Panc1 (cell line): ENCODE measurements around the gene FAM107A. TPM values are rescaled to one million over a fixed set of nuclear protein-coding genes. Genes with fewer than 3 reads are reported as not detected.

Experiments used
- ATAC-seq: fragments of 200-7000 bp; cut with Tn5 transposase; 2 replicates; pipeline ENCODE4 v1.9.1; 2020; ENCODE audit warnings: mild to moderate bottlenecking, moderate library complexity
- BruUV-seq: library from RNA; stranded (reverse); fragments of 400-500 nt; replicated peaks from 2 replicates; lab custom pipeline; 2021; lab: Mats Ljungman, UMichigan
- CTCF ChIA-PET: fragments of 300-600 bp; sonication (Branson Sonifier 250); formaldehyde crosslinking; loops from one replicate; lab custom pipeline; 2022; ENCODE audit warnings: antibody characterized with exemption; lab: Charles Lee
- POLR2A ChIA-PET: fragments of 300-600 bp; sonication (Branson Sonifier 250); formaldehyde crosslinking; loops from one replicate; lab custom pipeline; 2022; ENCODE audit warnings: antibody characterized with exemption; lab: Charles Lee
- DNase-seq: peaks from one replicate; pipeline ENCODE4 v3.0.0-alpha.2; 2010; ENCODE audit warnings: low read depth, low spot score
- H3K27ac ChIP-seq: 2 replicates; pipeline ENCODE4 v1.5.1; 2011; ENCODE audit warnings: mild to moderate bottlenecking, low read length, inconsistent platforms
- H3K27me3 ChIP-seq: fragments of 200-500 bp; sonication (Bioruptor generic); 2 replicates; pipeline ENCODE4 v1.6.0; 2014; ENCODE audit warnings: low read length, inconsistent platforms; ENCODE audit not compliant: control insufficient read depth, insufficient read depth
- H3K36me3 ChIP-seq: fragments of 200-500 bp; sonication (Bioruptor generic); 2 replicates; pipeline ENCODE4 v1.5.1; 2014; ENCODE audit warnings: inconsistent platforms, mild to moderate bottlenecking, low read length, moderate library complexity; ENCODE audit not compliant: control insufficient read depth, insufficient read depth
- H3K4me1 ChIP-seq: 2 replicates; pipeline ENCODE4 v1.5.1; 2011; ENCODE audit warnings: inconsistent platforms, mild to moderate bottlenecking, low read length, moderate library complexity; ENCODE audit not compliant: control insufficient read depth, insufficient read depth
- H3K4me3 ChIP-seq, 2 experiments: 2 replicates each; pipeline ENCODE4 v1.5.1; 2011 to 2012; ENCODE audit warnings: low read depth in 2 of 2, low read length in 2 of 2, mild to moderate bottlenecking in 2 of 2, inconsistent platforms in 1 of 2, moderate library complexity in 1 of 2
- H3K9me3 ChIP-seq: fragments of 200-500 bp; sonication (Bioruptor generic); 2 replicates; pipeline ENCODE4 v1.5.1; 2014; ENCODE audit warnings: low read depth, mild to moderate bottlenecking, inconsistent platforms, low read length, moderate library complexity; ENCODE audit not compliant: control insufficient read depth, insufficient read depth
- POLR2AphosphoS5 ChIP-seq: IDR thresholded peaks from 2 replicates; pipeline ENCODE4 v1.6.1; 2012; ENCODE audit warnings: mild to moderate bottlenecking, low read depth, low read length, moderate library complexity
- SIN3A ChIP-seq: IDR thresholded peaks from 2 replicates; pipeline ENCODE4 v1.6.1; 2012; ENCODE audit warnings: low read depth, mild to moderate bottlenecking, low read length, moderate library complexity, borderline replicate concordance; ENCODE audit not compliant: insufficient read depth
- TCF7L2 ChIP-seq: IDR thresholded peaks from 2 replicates; pipeline ENCODE4 v1.6.1; 2011; ENCODE audit warnings: mild to moderate bottlenecking, low read depth, low read length, inconsistent platforms
- in situ Hi-C: cut with HindIII; loops from 2 replicates; pipeline ENCODE4 v1.10.0; 2016; ENCODE audit warnings: low sequenced_read_pairs, low pct_unique_long_range_greater_than_20kb
- intact Hi-C: fragments of 100-400 bp; cut with micrococcal nuclease; formaldehyde crosslinking; loops from one replicate; pipeline ENCODE4 v1.10.0; 2022; ENCODE audit not compliant: unreplicated experiment
- total RNA-seq: library from RNA; stranded (reverse); gene quantifications from one replicate; pipeline ENCODE4 v1.2.1, GENCODE V29; 2021; ENCODE audit not compliant: unreplicated experiment
- TF ChIP-seq, protein P1 (sequence below): fragments of 450-650 bp; IDR thresholded peaks from 2 replicates; pipeline ENCODE4 v1.5.1; 2017; ENCODE audit warnings: mild to moderate bottlenecking
- TF ChIP-seq, protein P2 (sequence below), 2 experiments: IDR thresholded peaks; 2 replicates each; pipeline ENCODE4 v1.6.1; 2011 to 2012; ENCODE audit warnings: low read depth in 2 of 2, control low read depth in 1 of 2, low read length in 1 of 2, mild to moderate bottlenecking in 1 of 2, moderate library complexity in 1 of 2; ENCODE audit not compliant: insufficient read depth in 1 of 2

FAM107A gene
- total RNA-seq, 1 experiment from 2014 or later, result 0.08 TPM

GRCh38 chr3:58603606-58604005 lies 26.4 kb upstream of the FAM107A start:
- no TSS peak for BruUV-seq
- CTCF ChIA-PET, result interaction anchor here (0.6 kb wide), 1 partner anchor 197 kb away, joined by 5 read pairs; no protein-coding TSS in a partner anchor
- POLR2A ChIA-PET, result no interaction called here
- intact Hi-C loops (no loop called here), in situ Hi-C loops (no loop called here)
- DNase-seq, result no peak
- ATAC-seq, result no peak
- no peak overlapping the region for H3K27ac ChIP-seq
- H3K4me3 ChIP-seq, result no peak overlapping the region
- no peaks in the 10 kb centered on the region for H3K27me3 ChIP-seq
- no peaks in the 10 kb centered on the region for H3K36me3 ChIP-seq
- TF ChIP-seq POLR2AphosphoS5 (no peak), SIN3A (no peak), TCF7L2 (no peak)
- TF ChIP-seq, protein P1, sequence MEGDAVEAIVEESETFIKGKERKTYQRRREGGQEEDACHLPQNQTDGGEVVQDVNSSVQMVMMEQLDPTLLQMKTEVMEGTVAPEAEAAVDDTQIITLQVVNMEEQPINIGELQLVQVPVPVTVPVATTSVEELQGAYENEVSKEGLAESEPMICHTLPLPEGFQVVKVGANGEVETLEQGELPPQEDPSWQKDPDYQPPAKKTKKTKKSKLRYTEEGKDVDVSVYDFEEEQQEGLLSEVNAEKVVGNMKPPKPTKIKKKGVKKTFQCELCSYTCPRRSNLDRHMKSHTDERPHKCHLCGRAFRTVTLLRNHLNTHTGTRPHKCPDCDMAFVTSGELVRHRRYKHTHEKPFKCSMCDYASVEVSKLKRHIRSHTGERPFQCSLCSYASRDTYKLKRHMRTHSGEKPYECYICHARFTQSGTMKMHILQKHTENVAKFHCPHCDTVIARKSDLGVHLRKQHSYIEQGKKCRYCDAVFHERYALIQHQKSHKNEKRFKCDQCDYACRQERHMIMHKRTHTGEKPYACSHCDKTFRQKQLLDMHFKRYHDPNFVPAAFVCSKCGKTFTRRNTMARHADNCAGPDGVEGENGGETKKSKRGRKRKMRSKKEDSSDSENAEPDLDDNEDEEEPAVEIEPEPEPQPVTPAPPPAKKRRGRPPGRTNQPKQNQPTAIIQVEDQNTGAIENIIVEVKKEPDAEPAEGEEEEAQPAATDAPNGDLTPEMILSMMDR, result no peak
- TF ChIP-seq, protein P2, sequence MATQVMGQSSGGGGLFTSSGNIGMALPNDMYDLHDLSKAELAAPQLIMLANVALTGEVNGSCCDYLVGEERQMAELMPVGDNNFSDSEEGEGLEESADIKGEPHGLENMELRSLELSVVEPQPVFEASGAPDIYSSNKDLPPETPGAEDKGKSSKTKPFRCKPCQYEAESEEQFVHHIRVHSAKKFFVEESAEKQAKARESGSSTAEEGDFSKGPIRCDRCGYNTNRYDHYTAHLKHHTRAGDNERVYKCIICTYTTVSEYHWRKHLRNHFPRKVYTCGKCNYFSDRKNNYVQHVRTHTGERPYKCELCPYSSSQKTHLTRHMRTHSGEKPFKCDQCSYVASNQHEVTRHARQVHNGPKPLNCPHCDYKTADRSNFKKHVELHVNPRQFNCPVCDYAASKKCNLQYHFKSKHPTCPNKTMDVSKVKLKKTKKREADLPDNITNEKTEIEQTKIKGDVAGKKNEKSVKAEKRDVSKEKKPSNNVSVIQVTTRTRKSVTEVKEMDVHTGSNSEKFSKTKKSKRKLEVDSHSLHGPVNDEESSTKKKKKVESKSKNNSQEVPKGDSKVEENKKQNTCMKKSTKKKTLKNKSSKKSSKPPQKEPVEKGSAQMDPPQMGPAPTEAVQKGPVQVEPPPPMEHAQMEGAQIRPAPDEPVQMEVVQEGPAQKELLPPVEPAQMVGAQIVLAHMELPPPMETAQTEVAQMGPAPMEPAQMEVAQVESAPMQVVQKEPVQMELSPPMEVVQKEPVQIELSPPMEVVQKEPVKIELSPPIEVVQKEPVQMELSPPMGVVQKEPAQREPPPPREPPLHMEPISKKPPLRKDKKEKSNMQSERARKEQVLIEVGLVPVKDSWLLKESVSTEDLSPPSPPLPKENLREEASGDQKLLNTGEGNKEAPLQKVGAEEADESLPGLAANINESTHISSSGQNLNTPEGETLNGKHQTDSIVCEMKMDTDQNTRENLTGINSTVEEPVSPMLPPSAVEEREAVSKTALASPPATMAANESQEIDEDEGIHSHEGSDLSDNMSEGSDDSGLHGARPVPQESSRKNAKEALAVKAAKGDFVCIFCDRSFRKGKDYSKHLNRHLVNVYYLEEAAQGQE (IDR thresholded peaks at IDR 0.05; ENCODE audit: insufficient read depth in 1 of 2, low read depth in 2 of 2, low read length in 1 of 2), result no peak
- no peaks in the 10 kb centered on the region for H3K9me3 ChIP-seq
- H3K4me1 ChIP-seq, result no peaks in the 10 kb centered on the region

DNA sequence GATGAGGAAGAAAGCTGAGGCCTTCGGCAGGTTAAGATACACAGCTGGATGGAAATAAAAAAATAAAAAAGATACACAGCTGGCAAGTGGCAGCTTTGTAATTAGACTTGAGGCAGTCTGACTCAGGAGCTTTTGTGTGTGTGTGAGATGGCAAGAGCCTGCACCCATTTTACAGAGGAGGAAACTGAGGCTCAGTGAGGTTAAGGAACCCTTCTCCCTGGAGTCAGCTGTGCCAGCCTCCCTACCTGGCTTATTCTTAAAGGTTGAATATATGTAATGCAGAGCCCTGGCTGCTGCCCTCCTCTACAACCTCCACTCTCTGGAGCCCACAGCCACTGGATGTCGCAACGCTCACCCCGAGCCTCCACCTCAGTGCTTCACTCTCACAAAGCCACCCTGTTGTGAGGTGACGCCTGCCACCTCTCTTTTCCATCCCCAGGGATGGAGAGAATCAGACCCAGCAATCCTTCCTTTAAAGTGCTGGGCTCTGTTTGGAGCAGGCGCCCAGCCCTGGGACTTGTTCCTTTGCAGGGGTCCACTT lies 20.6 kb upstream of the FAM107A start:
- H3K9me3 ChIP-seq, result no peaks in the 10 kb centered on the region
- no TSS peak for BruUV-seq
- no peaks in the 10 kb centered on the region for H3K4me1 ChIP-seq
- intact Hi-C loops (no loop called here), in situ Hi-C loops (no loop called here)
- DNase-seq (no peak), ATAC-seq (no peak)
- CTCF ChIA-PET, result no interaction called here
- no peak overlapping the region for H3K27ac ChIP-seq
- TF ChIP-seq, protein P2 (IDR thresholded peaks at IDR 0.05; ENCODE audit: insufficient read depth in 1 of 2, low read depth in 2 of 2, low read length in 1 of 2), result no peak
- TF ChIP-seq POLR2AphosphoS5 (no peak), SIN3A (no peak), TCF7L2 (no peak)
- TF ChIP-seq, protein P1, result no peak
- H3K27me3 ChIP-seq, result no peaks in the 10 kb centered on the region
- POLR2A ChIA-PET, result no interaction called here
- no peak overlapping the region for H3K4me3 ChIP-seq
- no peaks in the 10 kb centered on the region for H3K36me3 ChIP-seq
